HG02973 (cell line): ENCODE results near the gene TBC1D26.
A peak's percentile ranks its signal among the peaks of the same experiment; 100 is the strongest.
"Not testable (repeated sequence)": the region's sequence is repeated elsewhere in the genome, so short reads cannot be mapped to it uniquely, and the experiment has no call there.

Experiments
- ATAC-seq: cut with Tn5 transposase; IDR thresholded peaks from one replicate; pipeline ENCODE4 v1.9.1; 2021; ENCODE audit warnings: moderate library complexity; ENCODE audit not compliant: unreplicated experiment

The TBC1D26 gene

GRCh38 chr17:15731900-15732299, at the start of gene TBC1D26:
Gene TBC1D26 (plus strand): TSS chr17:15732283. CDS start chr17:15735349, 3,066 bp downstream.
- ATAC-seq, result not testable (repeated sequence)

GRCh38 chr17:15683135-15683534, 48.9 kb upstream of the TBC1D26 start:
- not testable (repeated sequence) for ATAC-seq

GRCh38 chr17:15683824-15684478, 48.1 kb upstream of the TBC1D26 start, which contains the start of gene TRIM16:
Gene TRIM16 (minus strand): TSS chr17:15684311. CDS start chr17:15651609, 32,702 bp downstream.
- peak; percentile 87 for ATAC-seq

- not testable (repeated sequence) for ATAC-seq
Observed at GRCh38 chr17:15687494-15687893, 44.6 kb upstream of the TBC1D26 start.

GRCh38 chr17:15698967-15699366, 33.1 kb upstream of the TBC1D26 start:
- ATAC-seq, result not testable (repeated sequence)

GRCh38 chr17:15699413-15699924, 32.6 kb upstream of the TBC1D26 start, which contains the start of gene ZNF286A:
Gene ZNF286A (plus strand): TSS chr17:15699752. CDS start chr17:15700330, 578 bp downstream.
- peak; percentile 96 for ATAC-seq

- not testable (repeated sequence) for ATAC-seq
Observed at GRCh38 chr17:15699937-15700336, 32.1 kb upstream of the TBC1D26 start.

GRCh38 chr17:15704239-15704638, 27.8 kb upstream of the TBC1D26 start:
- not testable (repeated sequence) for ATAC-seq

- not testable (repeated sequence) for ATAC-seq
Observed at GRCh38 chr17:15704813-15705212, 27.3 kb upstream of the TBC1D26 start.

- not testable (repeated sequence) for ATAC-seq
Observed at GRCh38 chr17:15708879-15709278, 23.2 kb upstream of the TBC1D26 start.

- not testable (repeated sequence) for ATAC-seq
Observed at GRCh38 chr17:15716601-15717563, 15.2 kb upstream of the TBC1D26 start.

- ATAC-seq, result not testable (repeated sequence)
Observed at GRCh38 chr17:15730535-15730934, 1.5 kb upstream of the TBC1D26 start.

- not testable (repeated sequence) for ATAC-seq
Observed at GRCh38 chr17:15733174-15733789, 1.2 kb downstream of the TBC1D26 start.

- not testable (repeated sequence) for ATAC-seq
Observed at GRCh38 chr17:15736578-15736977, 4.5 kb downstream of the TBC1D26 start.

GRCh38 chr17:15738066-15738465, 6.0 kb downstream of the TBC1D26 start:
- no peak for ATAC-seq

GRCh38 chr17:15739259-15739658, 7.2 kb downstream of the TBC1D26 start:
- not testable (repeated sequence) for ATAC-seq

- ATAC-seq, result not testable (repeated sequence)
Observed at GRCh38 chr17:15740041-15740440, 8.0 kb downstream of the TBC1D26 start.

GRCh38 chr17:15740570-15741120, 8.6 kb downstream of the TBC1D26 start:
- ATAC-seq, result no peak

- no peak for ATAC-seq
Observed at GRCh38 chr17:15741624-15742023, 9.5 kb downstream of the TBC1D26 start.

- ATAC-seq, result no peak
Observed at GRCh38 chr17:15742051-15742795, 10.1 kb downstream of the TBC1D26 start.
